ENCODE results near the gene CHRD.

The CHRD gene

GRCh38 chr3:184439096-184439495 lies 59.2 kb downstream of the CHRD start:
- Histone ChIP-seq H3F3A (ENCODE audit: control insufficient read depth, insufficient read depth) (no peaks in the 10 kb centered on the region), H3K9me2 (replicated peaks; ENCODE audit: control insufficient read depth, low read length) (no peaks in the 10 kb centered on the region), H3K27ac (ENCODE audit: low read depth, low read length) (no peak overlapping the region), H3K27me3 (ENCODE audit: control insufficient read depth, low read length) (no peaks in the 10 kb centered on the region), H3K36me3 (ENCODE audit: control insufficient read depth, low read length) (no peaks in the 10 kb centered on the region), H3K9me3 (ENCODE audit: control insufficient read depth, insufficient read depth, low read length) (no peaks in the 10 kb centered on the region), H3K4me2 (ENCODE audit: low read length) (no peak overlapping the region), H4K20me1 (ENCODE audit: control insufficient read depth, insufficient read depth, low read depth, low read length) (no peaks in the 10 kb centered on the region), H3K4me1 (ENCODE audit: control insufficient read depth, low read length) (no peaks in the 10 kb centered on the region), H3K4me3 (ENCODE audit: low read length) (no peak overlapping the region), H3K79me2 (ENCODE audit: control insufficient read depth, low read length) (no peaks in the 10 kb centered on the region)
- TF ChIP-seq EZH2phosphoT487 (IDR thresholded peaks at IDR 0.05; ENCODE audit: borderline replicate concordance, low read length), result no peak
- no peak for TF ChIP-seq CTCF (IDR thresholded peaks at IDR 0.05; ENCODE audit: low read depth, low read length, poor library complexity, severe bottlenecking)

All from DOHH2 (cell line).